NCI-H2029 (cell line): ENCODE data around the gene CD300E.
"Not testable (repeated sequence)": the region's sequence is repeated elsewhere in the genome, so short reads cannot be mapped to it uniquely, and the experiment has no call there.

ENCODE experiments used
- DNase-seq: peaks from one replicate; lab custom pipeline; 2025; lab: John Stamatoyannopoulos, UW

The CD300E gene

GRCh38 chr17:74599023-74599399, 24.5 kb downstream of the CD300E start:
- no peak for DNase-seq

- no peak for DNase-seq
Measured at GRCh38 chr17:74598346-74599022, 25.1 kb downstream of the CD300E start.

GRCh38 chr17:74597069-74597790, 26.3 kb downstream of the CD300E start:
- no peak for DNase-seq

GRCh38 chr17:74595037-74595750, 28.3 kb downstream of the CD300E start:
- no peak for DNase-seq

GRCh38 chr17:74592087-74592990, 31.2 kb downstream of the CD300E start, which contains the start of gene CD300LD:
Gene CD300LD (minus strand): TSS chr17:74592283. CDS start chr17:74592202, 81 bp downstream.
- DNase-seq: no peak

- DNase-seq: no peak
Measured at GRCh38 chr17:74591503-74591902, 32.0 kb downstream of the CD300E start.

GRCh38 chr17:74585711-74586110, 37.8 kb downstream of the CD300E start:
- no peak for DNase-seq

GRCh38 chr17:74584292-74585060, 39.1 kb downstream of the CD300E start:
- DNase-seq: no peak

GRCh38 chr17:74582633-74583032, 40.9 kb downstream of the CD300E start:
- DNase-seq: no peak

GRCh38 chr17:74579900-74580299, 43.6 kb downstream of the CD300E start:
- no peak for DNase-seq

GRCh38 chr17:74578979-74579378, 44.6 kb downstream of the CD300E start:
- no peak for DNase-seq

- DNase-seq: no peak
Measured at GRCh38 chr17:74574489-74575142, 48.9 kb downstream of the CD300E start.

- not testable (repeated sequence) for DNase-seq
Measured at GRCh38 chr17:74573635-74574034, 49.9 kb downstream of the CD300E start.

- no peak for DNase-seq
Measured at GRCh38 chr17:74573169-74573568, 50.4 kb downstream of the CD300E start.

- no peak for DNase-seq
Measured at GRCh38 chr17:74571621-74572270, 51.8 kb downstream of the CD300E start.

- DNase-seq: no peak
Measured at GRCh38 chr17:74569020-74570003, 54.2 kb downstream of the CD300E start.

- DNase-seq: no peak
Measured at GRCh38 chr17:74568106-74568873, 55.2 kb downstream of the CD300E start.

GRCh38 chr17:74567397-74567796, 56.1 kb downstream of the CD300E start, which contains the start of gene CD300H:
Gene CD300H (minus strand): TSS chr17:74567509.
- no peak for DNase-seq
